ENCODE data around the gene PMM1.
"Not testable (repeated sequence)": the region's sequence is repeated elsewhere in the genome, so short reads cannot be mapped to it uniquely, and the experiment has no call there.

The PMM1 gene

DNA sequence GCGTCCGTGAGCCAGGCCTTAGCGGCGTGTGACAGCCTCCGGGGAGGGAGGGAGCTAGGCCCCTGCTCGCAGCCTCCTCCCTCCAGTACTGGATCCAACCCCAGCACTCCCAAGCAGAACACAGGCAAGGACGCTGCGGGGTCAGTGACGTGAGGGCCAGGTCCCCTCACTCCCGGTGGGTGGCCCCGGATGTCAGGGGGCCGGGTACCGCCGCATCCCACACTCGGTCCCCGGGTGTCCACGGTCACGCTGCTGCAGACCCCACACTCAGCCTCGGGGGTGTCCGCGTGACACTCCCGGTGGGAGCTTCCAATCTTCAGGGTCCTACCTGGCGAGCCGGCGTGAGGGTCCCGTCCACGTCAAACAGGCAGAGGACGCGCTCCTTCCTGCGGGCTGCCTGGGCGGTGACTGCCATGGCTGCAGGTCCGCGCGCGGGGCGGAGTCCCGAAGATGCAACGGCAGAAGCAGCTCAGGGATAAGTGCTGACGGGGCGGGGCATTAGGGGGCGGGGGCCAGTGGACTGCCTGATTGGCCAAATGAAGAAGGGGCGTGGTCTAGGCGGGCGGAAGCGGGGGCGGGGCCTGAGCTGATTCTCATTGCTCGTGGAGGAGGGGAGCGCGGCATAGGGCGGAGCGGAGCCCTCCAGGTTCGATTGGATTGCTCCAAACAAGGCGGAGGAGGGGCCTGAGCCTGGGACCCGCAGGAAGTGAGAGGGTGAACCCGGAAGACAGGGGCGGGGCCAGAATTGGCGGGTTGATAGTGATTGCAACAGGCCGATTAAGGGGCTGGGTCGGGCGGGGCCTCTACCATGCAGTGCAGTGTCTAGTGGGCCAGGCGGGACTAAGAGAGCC lies at the start of gene PMM1:
Gene PMM1 (minus strand): TSS at position 450 of the 851 bp plus-strand sequence. CDS start 35 bp downstream, at position 415.
- peak; percentile 97 to 99 for DNase-seq

DNA sequence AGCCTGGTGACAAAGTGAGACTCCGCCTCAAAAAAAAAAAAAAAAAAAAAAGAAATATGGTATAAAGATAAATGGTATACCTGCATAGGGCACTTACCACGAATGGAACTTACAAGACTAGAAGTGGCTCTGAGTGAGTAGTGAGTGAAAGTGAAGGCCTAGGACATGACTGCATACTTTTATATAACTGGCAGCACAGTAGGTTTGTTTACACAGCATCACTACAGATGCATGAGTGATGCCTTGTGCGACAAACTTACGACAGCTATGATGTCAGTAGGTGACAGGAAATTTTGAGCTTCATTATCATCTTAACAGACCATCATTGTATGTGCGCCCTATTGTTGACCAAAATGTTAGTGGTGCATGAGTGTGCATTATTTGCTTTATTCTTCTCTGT lies 49.1 kb upstream of the PMM1 start:
- DNase-seq: no peak

DNA sequence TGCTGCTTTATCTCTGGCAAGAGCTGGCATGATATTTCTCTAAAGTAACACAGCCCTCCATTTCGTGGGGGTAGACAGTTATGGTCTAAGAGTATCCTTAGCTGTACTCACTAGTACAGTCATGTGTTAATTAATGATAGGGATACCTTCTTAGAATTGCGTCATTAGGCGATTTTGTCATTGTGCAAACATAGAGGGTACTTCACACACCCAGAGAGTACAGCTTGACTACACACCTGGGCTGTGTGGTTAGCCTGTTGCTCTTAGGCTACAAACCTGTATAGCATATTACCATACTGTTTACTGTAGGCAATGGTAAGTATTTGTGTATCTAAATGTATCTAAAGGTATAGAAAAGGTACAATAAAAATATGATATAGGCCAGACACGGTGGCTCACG lies 48.5 kb upstream of the PMM1 start:
- no peak for DNase-seq

DNA sequence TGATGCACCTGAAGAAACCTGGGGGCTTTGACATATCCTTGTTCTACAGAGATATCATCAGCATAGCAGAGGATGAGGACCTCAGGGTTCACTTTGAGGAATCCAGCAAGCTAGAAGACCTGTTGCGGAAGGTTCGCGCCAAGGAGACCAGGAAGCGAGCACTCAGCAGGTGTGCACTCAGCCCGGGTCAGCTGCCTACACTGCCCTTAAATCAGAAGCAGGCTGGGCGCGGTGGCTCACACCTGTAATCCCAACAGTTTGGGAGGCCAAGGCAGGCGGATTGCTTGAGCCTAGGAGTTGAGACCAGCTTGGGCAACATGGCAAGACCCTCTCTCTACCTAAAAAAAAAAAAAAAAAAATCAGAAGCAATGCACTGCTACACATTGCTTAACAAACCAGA lies 48.0 kb upstream of the PMM1 start:
- DNase-seq: not testable (repeated sequence)

DNA sequence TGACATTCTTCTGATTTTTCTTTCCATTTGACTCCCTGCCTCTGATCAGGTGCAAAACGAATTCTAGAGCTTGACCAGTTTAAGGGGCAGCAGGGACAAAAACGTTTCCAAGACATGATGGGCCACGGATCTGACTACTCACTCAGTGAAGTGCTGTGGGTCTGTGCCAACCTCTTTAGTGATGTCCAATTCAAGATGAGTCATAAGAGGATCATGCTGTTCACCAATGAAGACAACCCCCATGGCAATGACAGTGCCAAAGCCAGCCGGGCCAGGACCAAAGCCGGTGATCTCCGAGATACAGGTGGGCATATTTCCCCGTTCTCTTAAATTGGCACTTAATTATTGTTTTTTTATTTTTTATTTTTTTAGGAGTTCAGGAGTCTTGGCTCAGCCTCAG lies 46.8 kb upstream of the PMM1 start:
- no peak for DNase-seq

DNA sequence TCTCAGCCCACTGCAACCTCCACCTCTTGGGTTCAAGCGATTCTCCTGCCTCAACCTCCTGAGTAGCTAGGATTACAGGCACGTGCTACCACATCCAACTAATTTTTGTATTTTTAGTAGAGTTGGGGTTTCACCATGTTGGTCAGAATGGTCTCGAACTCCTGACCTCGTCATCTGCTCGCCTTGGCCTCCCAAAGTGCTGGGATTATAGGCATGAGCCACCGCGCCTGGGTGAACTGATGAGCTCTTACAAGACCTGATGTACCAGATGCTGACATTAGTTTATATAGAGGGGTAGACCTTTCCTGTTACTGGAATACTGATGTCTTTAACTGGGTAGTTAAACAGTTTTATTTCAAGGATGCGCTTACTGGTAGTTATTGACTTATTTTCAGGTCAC lies 45.0 kb upstream of the PMM1 start:
- not testable (repeated sequence) for DNase-seq

DNA sequence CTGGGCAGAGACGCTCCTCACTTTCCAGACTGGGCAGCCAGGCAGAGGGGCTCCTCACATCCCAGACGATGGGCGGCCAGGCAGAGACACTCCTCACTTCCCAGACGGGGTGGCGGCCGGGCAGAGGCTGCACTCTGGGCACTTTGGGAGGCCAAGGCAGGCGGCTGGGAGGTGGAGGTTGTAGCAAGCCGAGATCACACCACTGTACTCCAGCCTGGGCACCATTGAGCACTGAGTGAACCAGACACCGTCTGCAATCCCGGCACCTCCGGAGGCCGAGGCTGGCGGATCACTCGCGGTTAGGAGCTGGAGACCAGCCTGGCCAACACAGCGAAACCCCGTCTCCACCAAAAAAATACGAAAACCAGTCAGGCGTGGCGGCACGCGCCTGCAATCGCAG lies 42.0 kb upstream of the PMM1 start:
- DNase-seq: not testable (repeated sequence)

DNA sequence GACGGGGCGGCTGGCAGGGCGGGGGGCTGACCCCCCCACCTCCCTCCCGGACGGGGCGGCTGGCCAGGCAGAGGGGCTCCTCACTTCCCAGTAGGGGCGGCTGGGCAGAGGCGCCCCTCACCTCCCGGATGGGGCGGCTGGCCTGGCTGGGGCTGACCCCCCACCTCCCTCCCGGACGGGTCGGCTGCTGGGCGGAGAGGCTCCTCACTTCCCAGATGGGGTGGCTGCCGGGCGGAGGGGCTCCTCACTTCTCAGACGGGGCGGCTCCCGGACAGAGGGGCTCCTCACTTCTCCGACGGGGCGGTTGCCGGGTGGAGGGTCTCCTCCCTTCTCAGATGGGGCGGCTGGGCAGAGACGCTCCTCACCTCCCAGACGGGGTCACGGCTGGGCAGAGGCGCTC lies 41.5 kb upstream of the PMM1 start:
- not testable (repeated sequence) for DNase-seq

DNA sequence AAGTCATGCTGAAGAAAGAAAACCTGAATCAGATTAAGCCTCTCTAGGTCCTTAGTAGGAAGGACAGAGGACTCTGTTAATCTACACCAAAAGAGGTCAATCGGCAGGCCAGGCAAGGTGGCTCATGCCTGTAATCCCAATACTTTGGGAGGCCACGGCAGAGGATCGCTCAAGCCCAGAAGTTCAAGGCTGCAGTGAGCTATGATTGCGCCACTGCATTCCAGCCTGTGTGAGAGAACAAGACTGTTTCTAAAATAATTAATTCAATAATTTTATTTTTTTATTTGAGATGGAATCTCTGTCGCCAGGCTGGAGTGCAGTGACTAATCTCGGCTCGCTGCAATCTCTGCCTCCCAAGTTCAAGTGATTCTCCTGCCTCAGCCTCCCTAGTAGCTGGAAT lies 35.9 kb upstream of the PMM1 start:
- DNase-seq: no peak

DNA sequence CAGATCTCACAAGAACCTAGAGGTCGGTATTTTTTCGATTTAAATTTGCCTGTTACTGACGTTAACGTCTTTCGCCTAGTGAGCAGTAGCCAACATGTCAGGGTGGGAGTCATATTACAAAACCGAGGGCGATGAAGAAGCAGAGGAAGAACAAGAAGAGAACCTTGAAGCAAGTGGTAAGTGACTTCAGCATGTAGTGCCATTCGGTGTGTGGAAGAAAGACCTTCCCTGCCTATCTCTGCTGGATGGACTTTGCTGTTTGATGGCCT lies 32.2 kb upstream of the PMM1 start:
- DNase-seq: no peak

DNA sequence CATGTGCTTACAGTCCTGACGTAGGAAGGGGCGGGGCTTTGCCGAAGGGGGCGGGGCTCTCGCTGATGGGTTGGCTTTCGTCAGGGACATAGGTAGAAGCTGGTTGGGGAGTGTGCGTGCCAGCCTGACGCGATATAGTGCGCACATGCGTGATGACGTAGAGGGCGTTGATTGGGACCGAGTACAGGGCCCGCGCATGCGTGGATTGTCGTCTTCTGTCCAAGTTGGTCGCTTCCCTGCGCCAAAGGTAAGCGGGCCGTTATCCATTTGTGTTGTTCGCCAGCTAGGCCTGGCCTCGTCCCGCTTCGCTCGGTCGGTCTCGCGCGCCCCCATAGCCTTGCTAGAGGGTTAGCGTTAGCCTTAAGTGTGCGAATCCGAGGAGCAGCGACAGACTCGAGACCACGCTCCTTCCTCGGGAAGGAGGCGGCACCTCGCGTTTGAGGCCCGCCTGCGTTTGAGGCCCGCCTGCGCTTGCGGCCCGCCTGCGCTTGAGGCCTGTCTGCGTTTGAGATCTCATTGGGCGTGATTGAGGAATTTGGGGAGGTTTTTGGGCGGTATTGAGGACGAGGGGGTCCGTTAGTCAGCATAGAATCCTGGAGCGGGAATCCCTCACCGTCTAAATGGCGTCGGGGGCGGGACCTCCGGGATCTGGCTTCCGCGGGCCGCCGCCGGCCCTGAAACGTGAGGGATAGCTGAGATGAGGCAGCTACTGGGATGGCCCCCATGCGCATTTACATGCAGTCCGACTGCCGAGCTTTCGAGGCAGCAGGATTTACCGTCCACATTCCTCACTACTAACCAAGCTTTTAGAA lies 31.7 kb upstream of the PMM1 start, which contains the start of gene XRCC6:
Gene XRCC6 (plus strand): TSS at position 197 of the 812 bp plus-strand sequence. CDS start 710 bp downstream, outside the sequence.
- peak; percentile 92 to 97 for DNase-seq

DNA sequence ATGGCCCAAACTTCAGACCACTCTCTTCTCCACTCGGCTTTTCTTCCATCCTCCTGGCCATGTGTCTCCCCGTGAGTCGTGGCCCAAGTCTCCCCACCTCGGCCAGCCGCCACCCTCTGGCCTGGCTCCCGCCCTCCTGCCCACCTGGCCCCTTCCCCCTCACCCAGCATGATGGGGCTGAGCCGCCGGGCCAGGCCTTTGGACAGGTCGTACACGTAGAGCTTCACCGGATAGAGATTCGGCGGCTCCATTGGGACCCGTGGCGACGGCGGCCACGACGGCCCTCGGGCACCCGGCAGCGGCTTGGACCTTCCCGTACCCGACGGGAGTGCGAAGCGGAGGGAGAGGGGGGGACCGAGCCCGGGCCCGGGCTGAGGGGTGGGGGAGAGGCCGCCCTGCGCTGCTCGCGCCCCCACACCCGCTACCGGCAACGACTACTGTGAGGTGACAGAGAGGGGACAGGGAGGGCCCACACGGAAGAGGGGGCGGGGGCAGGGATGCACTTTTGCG lies 31.0 kb upstream of the PMM1 start, which contains the start of gene DESI1:
Gene DESI1 (minus strand): TSS at position 455 of the 510 bp plus-strand sequence. CDS start 204 bp downstream, at position 251.
- peak; percentile 42 to 58 for DNase-seq

DNA sequence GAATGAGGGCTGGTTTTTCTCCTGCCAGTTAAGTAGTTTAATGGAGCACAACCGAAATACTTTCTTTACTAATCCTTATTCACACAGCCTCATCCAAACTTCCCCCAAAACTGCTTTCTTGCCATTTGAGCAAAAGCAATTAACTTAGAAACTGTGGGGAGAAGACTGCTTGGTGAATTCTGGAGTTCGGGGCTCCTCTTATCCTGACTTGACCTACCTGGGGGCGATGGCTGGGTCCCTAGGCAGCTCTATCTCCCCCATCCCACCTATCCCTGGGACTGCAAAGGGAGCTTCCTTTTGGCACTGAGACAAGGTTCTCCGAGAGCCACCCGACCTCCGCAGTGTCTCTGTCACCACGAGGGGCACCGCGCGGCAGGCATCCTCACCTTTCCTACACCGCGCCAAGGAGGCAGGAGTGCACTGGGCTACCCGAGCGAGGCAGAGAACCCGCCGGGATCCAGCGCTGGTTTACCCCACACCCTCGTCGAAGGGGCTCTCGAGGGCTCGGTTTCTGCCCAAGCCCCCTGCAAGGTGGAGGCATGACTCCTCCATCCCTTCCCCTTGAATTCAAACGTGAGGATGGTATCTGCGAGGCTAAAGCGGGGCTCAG lies 30.4 kb upstream of the PMM1 start:
- DNase-seq: peak in 1 of 2 experiments; percentile 58

DNA sequence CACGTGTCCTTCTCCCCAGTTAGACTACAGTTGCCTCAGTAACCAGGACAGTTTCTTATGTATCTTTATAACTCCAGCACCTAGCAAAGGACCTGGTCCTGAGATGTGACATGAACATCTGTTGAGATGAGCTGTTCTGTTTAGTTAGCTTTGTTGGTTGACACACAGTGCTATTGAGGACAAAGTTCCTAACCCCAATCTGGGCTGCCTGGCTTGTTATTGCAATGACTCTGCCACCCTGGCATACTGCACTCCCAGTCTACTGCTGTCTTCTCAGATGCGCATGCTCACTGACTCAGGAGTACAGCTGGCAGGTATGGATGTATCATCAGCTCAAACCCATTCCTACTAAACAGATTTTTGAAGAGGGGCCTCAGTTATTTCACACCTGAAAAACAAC lies 23.8 kb upstream of the PMM1 start:
- no peak for DNase-seq

DNA sequence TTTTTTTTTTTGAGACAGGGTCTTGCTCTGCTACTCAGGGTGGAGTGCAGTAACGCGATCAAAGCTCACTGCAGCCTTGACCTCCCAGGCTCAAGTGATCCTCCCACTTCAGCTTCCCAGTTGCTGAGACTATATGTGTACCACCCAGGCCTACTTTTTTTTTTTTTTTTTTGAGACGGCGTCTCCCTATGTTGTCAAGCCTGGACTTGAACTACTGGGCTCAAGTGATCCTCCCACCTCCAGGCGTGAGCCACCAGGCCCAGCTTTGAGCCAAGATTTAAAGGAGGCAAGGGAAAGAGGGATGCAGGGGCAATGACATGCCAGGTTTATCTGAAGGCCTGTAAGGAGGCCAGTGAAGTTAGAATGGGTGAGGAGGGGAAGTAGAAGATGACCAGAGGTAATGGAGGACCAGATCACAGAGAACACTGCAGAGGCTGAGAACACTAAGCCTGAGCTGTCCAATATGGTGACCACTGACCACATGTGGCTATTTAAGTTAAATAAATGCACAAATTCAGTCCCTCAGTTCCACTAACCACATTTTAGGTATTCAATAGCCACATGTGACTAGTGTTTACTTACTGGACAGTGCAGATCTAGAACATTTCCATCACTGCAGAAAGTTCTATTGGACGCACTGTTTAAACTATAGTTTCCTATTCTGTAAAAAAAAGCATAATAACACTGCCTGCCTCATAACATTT lies 23.1 kb upstream of the PMM1 start:
- no peak for DNase-seq

DNA sequence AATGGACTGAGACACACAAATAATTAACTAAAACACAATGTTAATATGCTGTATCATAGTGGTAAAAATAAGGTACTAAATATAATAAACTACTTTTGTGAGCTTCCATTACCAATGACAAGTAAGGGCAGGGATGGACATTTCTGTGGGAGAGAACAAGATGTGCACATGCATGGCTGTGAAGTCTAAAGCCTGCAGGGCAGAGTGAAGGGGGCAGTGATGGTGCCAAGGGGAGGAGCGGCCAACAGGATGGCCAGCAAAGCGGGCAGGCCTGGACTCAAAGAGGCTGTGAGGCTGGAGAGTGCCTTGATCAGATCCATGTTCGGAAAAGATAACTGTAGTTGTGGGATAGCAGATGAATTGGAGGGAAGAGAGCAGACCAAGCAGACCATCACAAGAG lies 18.7 kb upstream of the PMM1 start:
- no peak for DNase-seq

DNA sequence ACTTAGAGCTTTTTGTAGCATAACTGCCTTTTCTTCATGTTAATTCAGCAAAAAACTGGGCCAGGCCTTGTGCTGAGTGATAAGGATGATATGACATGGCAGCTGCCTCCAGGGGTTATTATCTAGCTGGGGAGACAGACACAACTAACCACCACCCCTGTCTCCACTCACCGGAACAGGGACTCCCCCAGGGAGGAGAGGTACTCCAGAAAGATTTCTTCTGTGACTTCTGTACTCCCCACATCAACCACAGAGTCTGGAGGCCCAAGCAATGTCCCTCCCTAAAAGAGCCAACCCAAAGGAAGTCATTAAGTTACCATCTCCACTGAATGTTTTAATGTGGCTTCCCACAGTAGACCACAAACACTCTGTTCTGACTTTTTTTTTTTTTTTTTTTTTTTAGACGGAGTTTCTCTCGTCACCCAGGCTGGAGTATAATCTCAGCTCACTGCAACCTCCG lies 14.3 kb upstream of the PMM1 start:
- no peak for DNase-seq

DNA sequence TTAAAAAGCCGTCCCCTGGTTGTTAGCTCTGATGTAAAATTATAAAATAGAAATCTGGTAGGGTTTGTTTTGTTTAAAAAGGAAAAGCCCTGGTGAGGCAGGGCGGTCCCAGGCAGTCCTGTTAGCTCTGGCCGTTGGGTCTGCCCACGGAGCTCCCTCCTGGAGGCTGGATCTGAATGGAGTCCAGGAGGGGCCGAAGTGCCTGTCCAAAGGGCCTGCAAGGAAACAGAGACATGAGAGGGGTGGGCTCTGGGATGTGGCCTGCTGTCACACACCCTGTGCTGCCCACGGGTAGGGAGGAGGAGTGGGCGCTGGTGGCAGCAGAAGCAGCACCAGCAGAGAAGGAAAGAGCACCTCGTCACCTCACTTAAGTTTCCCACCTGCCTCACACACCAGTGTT lies 11.3 kb upstream of the PMM1 start:
- no peak for DNase-seq

DNA sequence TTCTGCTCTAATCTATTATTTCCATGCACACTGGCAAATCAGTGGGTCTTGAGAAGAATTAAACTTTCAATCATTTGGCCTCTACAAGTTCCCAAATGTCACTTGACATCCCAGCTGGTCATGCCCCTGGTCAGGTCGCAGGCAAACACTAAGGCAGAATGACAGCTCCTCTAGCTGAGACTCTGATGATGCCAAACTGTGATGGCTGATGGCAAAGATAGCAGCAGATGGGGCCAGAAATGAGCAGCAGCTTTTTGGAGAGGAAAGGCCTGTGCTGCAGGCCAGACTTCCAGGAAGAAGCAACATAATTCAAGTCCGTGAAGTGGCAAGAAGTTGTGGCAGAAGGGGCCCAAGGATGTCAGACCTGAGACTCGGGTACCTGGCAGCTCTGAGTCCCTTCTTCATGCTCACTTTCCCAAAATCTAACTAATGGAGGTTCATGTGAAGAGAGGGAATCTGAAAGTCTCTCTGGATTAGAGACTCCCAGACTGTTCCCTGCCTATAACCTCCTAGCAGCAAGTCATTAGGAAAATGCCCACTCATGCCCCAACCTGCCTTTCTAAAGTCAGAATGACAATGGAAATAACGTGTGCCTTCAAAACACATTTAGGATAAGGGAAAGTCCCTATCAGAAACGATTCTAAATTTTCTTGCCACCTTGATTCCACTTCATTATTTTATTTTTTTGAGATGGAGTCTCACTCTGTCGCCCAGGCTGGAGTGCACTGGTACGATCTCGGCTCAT lies 9.4 kb upstream of the PMM1 start:
- no peak for DNase-seq

DNA sequence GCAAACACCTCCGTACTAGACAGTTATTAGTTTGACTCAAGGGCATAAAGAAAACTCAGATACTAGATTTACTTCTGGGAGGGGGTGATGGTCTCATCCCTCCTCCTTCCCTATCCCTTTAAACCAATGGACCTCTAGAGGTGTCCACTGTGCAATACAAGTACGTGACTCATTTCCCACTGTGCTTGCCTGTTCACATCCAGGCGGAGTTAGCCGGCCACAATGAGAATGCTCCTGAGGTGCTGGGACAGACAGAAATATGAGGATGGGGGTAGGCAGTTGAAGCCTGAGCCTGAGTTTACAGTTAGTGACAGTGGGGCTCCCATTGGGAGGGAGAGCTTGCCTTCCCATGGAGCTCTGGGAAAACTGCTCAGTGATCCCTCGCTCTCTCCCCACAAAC lies 8.4 kb upstream of the PMM1 start:
- DNase-seq: no peak

DNA sequence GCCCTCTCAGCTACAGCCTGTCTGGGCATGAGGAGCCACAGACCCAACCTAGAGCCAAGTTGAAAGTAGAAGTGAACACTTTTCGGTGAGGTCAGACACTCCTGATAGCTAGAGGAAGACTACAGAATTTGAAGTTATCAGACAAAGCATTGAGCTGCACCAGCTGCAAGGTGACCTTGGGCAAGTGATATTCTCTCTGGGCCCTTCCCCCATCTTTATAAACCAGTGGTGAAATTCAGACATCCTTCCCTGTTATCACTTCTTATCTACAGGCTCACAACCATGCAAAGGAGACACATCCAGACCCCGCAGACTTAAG lies 8.0 kb upstream of the PMM1 start:
- DNase-seq: no peak

Data from NCI-H526 (cell line).